Measurements from ENCODE around the gene SPAM1. TPM values are rescaled to one million over a fixed set of nuclear protein-coding genes. Genes with fewer than 3 reads are reported as not detected.
"Not testable (repeated sequence)": the region's sequence is repeated elsewhere in the genome, so short reads cannot be mapped to it uniquely, and the experiment has no call there.

SPAM1 gene
- total RNA-seq, 4 donors from 2014 or later, result not detected

DNA sequence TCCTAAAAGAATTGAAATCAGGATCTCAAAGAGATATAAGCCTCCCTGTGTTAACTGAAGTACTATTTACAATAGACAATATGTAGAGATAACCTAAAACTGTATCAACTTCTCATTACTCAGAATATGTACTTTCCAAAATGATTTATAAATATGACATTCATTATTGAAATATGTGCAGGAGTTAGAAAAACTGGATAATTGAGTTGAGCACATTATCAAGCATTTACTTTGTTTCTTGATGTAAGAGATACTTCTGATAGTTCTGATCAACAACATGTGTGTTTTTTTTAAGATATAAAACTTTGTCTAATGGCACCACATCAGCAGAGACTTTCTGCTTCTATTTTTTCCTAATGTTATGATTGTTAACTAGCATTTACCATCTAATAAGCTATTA lies 41.9 kb upstream of the SPAM1 start:
- no peak for TF ChIP-seq POLR2AphosphoS5 (IDR thresholded peaks at IDR 0.05)
- TF ChIP-seq POLR2A (IDR thresholded peaks at IDR 0.05), result no peak
- TF ChIP-seq, protein P1, sequence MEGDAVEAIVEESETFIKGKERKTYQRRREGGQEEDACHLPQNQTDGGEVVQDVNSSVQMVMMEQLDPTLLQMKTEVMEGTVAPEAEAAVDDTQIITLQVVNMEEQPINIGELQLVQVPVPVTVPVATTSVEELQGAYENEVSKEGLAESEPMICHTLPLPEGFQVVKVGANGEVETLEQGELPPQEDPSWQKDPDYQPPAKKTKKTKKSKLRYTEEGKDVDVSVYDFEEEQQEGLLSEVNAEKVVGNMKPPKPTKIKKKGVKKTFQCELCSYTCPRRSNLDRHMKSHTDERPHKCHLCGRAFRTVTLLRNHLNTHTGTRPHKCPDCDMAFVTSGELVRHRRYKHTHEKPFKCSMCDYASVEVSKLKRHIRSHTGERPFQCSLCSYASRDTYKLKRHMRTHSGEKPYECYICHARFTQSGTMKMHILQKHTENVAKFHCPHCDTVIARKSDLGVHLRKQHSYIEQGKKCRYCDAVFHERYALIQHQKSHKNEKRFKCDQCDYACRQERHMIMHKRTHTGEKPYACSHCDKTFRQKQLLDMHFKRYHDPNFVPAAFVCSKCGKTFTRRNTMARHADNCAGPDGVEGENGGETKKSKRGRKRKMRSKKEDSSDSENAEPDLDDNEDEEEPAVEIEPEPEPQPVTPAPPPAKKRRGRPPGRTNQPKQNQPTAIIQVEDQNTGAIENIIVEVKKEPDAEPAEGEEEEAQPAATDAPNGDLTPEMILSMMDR (IDR thresholded peaks at IDR 0.05), result no peak
- no peak for TF ChIP-seq EP300 (IDR thresholded peaks at IDR 0.05; ENCODE audit: low read depth)
- no peak for DNase-seq
- in situ Hi-C loops (cut with MboI; ENCODE audit: low pct_ligation_motif_present in 1 of 4, low pct_unique_long_range_greater_than_20kb in 1 of 4, low sequenced_read_pairs in 3 of 4) (no loop called here), intact Hi-C loops (cut with DNase I; ENCODE audit: low total_unique reads) (no loop called here)
- no peaks in the 10 kb centered on the region for H3K36me3 ChIP-seq
- H3K4me3 ChIP-seq, result no peak overlapping the region
- H3K27ac ChIP-seq, result no peak overlapping the region
- no peaks in the 10 kb centered on the region for H3K9me3 ChIP-seq
- no peaks in the 10 kb centered on the region for H3K4me1 ChIP-seq
- no peaks in the 10 kb centered on the region for H3K27me3 ChIP-seq

DNA sequence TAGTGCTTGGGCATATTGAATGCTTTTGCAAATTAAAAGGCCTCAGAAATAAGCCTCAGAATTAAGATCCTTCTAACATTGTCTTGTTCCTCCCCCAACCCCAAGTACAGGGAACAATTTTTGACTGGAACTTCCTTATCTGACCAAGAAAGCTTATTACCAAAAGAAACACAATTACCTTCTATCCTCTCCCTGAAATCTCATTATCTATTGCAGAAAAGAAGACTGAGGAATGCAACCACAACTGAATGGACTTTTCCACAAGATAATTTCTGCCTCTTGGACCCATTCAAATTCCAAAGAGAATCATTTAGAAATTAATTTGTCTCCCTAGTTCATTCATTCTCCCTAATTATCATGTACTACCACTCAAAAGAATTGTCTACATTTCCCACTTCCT lies 36.8 kb upstream of the SPAM1 start:
- H3K4me3 ChIP-seq, result no peak overlapping the region
- intact Hi-C loops (cut with DNase I; ENCODE audit: low total_unique reads), result no loop called here
- no peaks in the 10 kb centered on the region for H3K27me3 ChIP-seq
- peaks cover 2 to 6% of the 10 kb centered on the region in 2 donors for H3K9me3 ChIP-seq
- in situ Hi-C loops (cut with MboI; ENCODE audit: low pct_ligation_motif_present in 1 of 4, low pct_unique_long_range_greater_than_20kb in 1 of 4, low sequenced_read_pairs in 3 of 4), result no loop called here
- TF ChIP-seq EP300 (IDR thresholded peaks at IDR 0.05; ENCODE audit: low read depth) (no peak), POLR2A (IDR thresholded peaks at IDR 0.05) (no peak), POLR2AphosphoS5 (IDR thresholded peaks at IDR 0.05) (no peak)
- TF ChIP-seq, protein P1 (IDR thresholded peaks at IDR 0.05), result no peak
- no peak overlapping the region for H3K27ac ChIP-seq
- no peak for DNase-seq
- no peaks in the 10 kb centered on the region for H3K4me1 ChIP-seq
- no peaks in the 10 kb centered on the region for H3K36me3 ChIP-seq

DNA sequence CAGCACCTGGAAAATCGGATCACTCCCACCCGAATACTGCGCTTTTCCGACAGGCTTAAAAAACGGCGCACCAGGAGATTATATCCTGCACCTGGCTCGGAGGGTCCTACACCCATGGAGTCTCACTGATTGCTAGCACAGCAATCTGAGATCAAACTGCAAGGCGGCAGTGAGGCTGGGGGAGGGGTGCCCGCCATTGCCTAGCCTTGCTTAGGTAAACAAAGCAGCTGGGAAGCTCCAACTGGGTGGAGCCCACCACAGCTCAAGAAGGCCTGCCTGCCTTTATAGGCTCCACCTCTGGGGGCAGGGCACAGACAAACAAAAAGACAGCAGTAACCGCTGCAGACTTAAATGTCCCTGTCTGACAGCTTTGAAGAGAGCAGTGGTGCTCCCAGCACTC lies 30.3 kb upstream of the SPAM1 start:
- in situ Hi-C loops (cut with MboI; ENCODE audit: low pct_ligation_motif_present in 1 of 4, low pct_unique_long_range_greater_than_20kb in 1 of 4, low sequenced_read_pairs in 3 of 4); intact Hi-C loops (cut with DNase I; ENCODE audit: low total_unique reads): not testable (repeated sequence)
- 89% methylated on average over 10 of the region's 10 CpGs; no CpG with 5 or more reads in 1 of the 2 donors for WGBS, 2 donors (ENCODE audit: low coverage in 1 of 2)

DNA sequence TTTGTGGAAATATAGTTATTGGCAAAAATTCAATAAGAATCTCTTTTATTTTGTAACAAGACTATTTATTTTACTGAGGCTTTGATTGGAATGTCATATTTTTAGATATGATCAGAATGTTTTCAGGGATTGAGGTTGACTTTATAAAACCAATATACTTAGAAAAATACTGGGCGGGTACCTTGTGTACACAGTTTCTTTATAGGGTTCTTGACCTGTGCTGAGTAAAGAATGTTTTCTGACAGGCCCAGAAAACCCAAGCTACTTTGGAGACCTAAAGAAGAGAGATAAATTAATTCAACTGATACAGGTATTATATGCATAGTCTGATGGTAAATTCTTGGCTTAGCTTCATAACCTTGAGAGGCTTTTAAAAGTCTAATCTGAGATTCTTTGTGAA lies 23.9 kb upstream of the SPAM1 start:
- 33 to 53% methylated on average over 1 of the region's 1 CpG for WGBS, 2 donors (ENCODE audit: low coverage in 1 of 2)
- H3K4me1 ChIP-seq, result no peaks in the 10 kb centered on the region
- H3K36me3 ChIP-seq, result no peaks in the 10 kb centered on the region
- H3K27ac ChIP-seq, result no peak overlapping the region
- no peaks in the 10 kb centered on the region for H3K9me3 ChIP-seq
- no peaks in the 10 kb centered on the region for H3K27me3 ChIP-seq
- TF ChIP-seq, protein P1 (IDR thresholded peaks at IDR 0.05), result no peak
- TF ChIP-seq POLR2A (IDR thresholded peaks at IDR 0.05), result no peak
- no peak overlapping the region for H3K4me3 ChIP-seq
- in situ Hi-C loops (cut with MboI; ENCODE audit: low pct_ligation_motif_present in 1 of 4, low pct_unique_long_range_greater_than_20kb in 1 of 4, low sequenced_read_pairs in 3 of 4), result no loop called here
- intact Hi-C loops (cut with DNase I; ENCODE audit: low total_unique reads), result no loop called here
- DNase-seq, result no peak

More for the DNA sequence above, 30.3 kb upstream of the SPAM1 start:
- H3K9me3 ChIP-seq, H3K4me1 ChIP-seq, H3K27ac ChIP-seq, DNase-seq, H3K36me3 ChIP-seq, H3K27me3 ChIP-seq, H3K4me3 ChIP-seq: not testable (repeated sequence)

DNA sequence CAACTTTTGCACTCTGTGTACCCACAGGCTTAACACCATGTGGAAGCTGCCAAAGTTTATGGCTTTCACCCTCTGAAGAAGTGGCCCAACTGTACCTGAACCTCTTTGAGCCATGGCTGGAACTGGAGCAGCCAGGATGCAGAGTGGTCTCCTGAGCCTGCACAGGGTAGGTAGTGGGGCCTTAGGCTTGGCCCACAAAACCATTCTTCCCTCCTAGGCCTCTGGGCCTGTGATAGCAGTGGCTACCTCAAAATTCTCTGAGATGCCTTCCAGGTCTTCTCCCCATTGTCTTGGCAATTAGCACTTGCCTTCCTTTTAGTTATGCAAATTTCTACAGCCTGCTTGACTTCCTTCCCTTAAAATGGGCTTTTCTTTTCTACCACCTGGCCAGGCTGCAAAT lies 19.3 kb upstream of the SPAM1 start:
- H3K27me3 ChIP-seq, result no peaks in the 10 kb centered on the region
- no peaks in the 10 kb centered on the region for H3K4me1 ChIP-seq
- no peak for DNase-seq
- H3K27ac ChIP-seq, result no peak overlapping the region
- in situ Hi-C loops (cut with MboI; ENCODE audit: low pct_ligation_motif_present in 1 of 4, low pct_unique_long_range_greater_than_20kb in 1 of 4, low sequenced_read_pairs in 3 of 4) (no loop called here), intact Hi-C loops (cut with DNase I; ENCODE audit: low total_unique reads) (no loop called here)
- H3K4me3 ChIP-seq, result no peak overlapping the region
- H3K9me3 ChIP-seq, result no peaks in the 10 kb centered on the region
- H3K36me3 ChIP-seq, result no peaks in the 10 kb centered on the region
- TF ChIP-seq, protein P1 (IDR thresholded peaks at IDR 0.05), result no peak
- TF ChIP-seq POLR2AphosphoS5 (IDR thresholded peaks at IDR 0.05) (no peak), POLR2A (IDR thresholded peaks at IDR 0.05) (no peak), EP300 (IDR thresholded peaks at IDR 0.05; ENCODE audit: low read depth) (no peak)

Measured in transverse colon (tissue), 4 donors.